Measurements from ENCODE around the gene KCTD16.

The KCTD16 gene

GRCh38 chr5:144403817-144404420, 233.2 kb downstream of the KCTD16 start:
- TF ChIP-seq, protein P1, sequence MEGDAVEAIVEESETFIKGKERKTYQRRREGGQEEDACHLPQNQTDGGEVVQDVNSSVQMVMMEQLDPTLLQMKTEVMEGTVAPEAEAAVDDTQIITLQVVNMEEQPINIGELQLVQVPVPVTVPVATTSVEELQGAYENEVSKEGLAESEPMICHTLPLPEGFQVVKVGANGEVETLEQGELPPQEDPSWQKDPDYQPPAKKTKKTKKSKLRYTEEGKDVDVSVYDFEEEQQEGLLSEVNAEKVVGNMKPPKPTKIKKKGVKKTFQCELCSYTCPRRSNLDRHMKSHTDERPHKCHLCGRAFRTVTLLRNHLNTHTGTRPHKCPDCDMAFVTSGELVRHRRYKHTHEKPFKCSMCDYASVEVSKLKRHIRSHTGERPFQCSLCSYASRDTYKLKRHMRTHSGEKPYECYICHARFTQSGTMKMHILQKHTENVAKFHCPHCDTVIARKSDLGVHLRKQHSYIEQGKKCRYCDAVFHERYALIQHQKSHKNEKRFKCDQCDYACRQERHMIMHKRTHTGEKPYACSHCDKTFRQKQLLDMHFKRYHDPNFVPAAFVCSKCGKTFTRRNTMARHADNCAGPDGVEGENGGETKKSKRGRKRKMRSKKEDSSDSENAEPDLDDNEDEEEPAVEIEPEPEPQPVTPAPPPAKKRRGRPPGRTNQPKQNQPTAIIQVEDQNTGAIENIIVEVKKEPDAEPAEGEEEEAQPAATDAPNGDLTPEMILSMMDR (IDR thresholded peaks at IDR 0.05; ENCODE audit: low read depth, low read length) = no peak
- no peaks in the 10 kb centered on the region for H3K27me3 ChIP-seq (ENCODE audit: insufficient read depth, low read depth, severe bottlenecking)
- H3K36me3 ChIP-seq = no peaks in the 10 kb centered on the region
- H3K27ac ChIP-seq = no peak overlapping the region
- no peak overlapping the region for H3K4me3 ChIP-seq (ENCODE audit: low read depth, low read length)
- no peak for DNase-seq
- H3K9me3 ChIP-seq (ENCODE audit: severe bottlenecking) = no peaks in the 10 kb centered on the region

GRCh38 chr5:144404672-144405071, 234.0 kb downstream of the KCTD16 start:
- Histone ChIP-seq H3K9me3 (ENCODE audit: severe bottlenecking) (no peaks in the 10 kb centered on the region), H3K36me3 (no peaks in the 10 kb centered on the region), H3K4me3 (ENCODE audit: low read depth, low read length) (no peak overlapping the region), H3K27me3 (ENCODE audit: insufficient read depth, low read depth, severe bottlenecking) (no peaks in the 10 kb centered on the region), H3K27ac (no peak overlapping the region)
- DNase-seq = no peak
- TF ChIP-seq, protein P1 (IDR thresholded peaks at IDR 0.05; ENCODE audit: low read depth, low read length) = no peak

GRCh38 chr5:144405991-144406390, 235.3 kb downstream of the KCTD16 start:
- Histone ChIP-seq H3K36me3 (no peaks in the 10 kb centered on the region), H3K9me3 (ENCODE audit: severe bottlenecking) (no peaks in the 10 kb centered on the region), H3K27me3 (ENCODE audit: insufficient read depth, low read depth, severe bottlenecking) (no peaks in the 10 kb centered on the region), H3K27ac (peak overlapping the region; percentile 59), H3K4me3 (ENCODE audit: low read depth, low read length) (no peak overlapping the region)
- DNase-seq = peak; percentile 60
- TF ChIP-seq, protein P1 (IDR thresholded peaks at IDR 0.05; ENCODE audit: low read depth, low read length) = no peak

DNA sequence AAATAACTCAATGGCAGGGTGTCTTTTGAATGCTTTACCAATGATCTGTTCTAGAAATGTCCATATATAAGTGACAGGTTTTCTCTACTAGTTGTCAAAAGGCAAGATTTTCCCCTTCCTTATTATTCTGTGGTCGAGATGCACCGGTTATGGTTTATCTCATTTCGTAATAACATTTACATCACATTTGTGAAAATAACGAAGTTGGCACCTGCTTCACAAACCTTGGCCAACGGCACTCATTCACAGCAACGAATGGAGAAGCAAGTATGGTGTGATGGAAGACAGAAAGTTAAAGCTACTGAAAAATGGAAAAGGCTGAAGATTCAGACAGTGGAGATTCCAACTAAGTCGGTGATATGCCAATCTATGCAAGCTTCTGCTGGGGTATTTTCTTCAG, 235.8 kb downstream of the KCTD16 start:
- Histone ChIP-seq H3K27ac (peak overlapping the region; percentile 59), H3K36me3 (no peaks in the 10 kb centered on the region), H3K4me3 (ENCODE audit: low read depth, low read length) (no peak overlapping the region), H3K27me3 (ENCODE audit: insufficient read depth, low read depth, severe bottlenecking) (no peaks in the 10 kb centered on the region), H3K9me3 (ENCODE audit: severe bottlenecking) (no peaks in the 10 kb centered on the region)
- DNase-seq = no peak
- TF ChIP-seq, protein P1 (IDR thresholded peaks at IDR 0.05; ENCODE audit: low read depth, low read length) = no peak

GRCh38 chr5:144414202-144415029, 243.7 kb downstream of the KCTD16 start:
- H3K4me3 ChIP-seq (ENCODE audit: low read depth, low read length) = no peak overlapping the region
- no peak for DNase-seq

More at GRCh38 chr5:144414202-144415029, 243.7 kb downstream of the KCTD16 start:
- TF ChIP-seq, protein P1 (IDR thresholded peaks at IDR 0.05; ENCODE audit: low read depth, low read length) = no peak
- no peaks in the 10 kb centered on the region for H3K27me3 ChIP-seq (ENCODE audit: insufficient read depth, low read depth, severe bottlenecking)
- H3K9me3 ChIP-seq (ENCODE audit: severe bottlenecking) = peaks cover 2% of the 10 kb centered on the region
- H3K36me3 ChIP-seq = no peaks in the 10 kb centered on the region
- no peak overlapping the region for H3K27ac ChIP-seq
